Stimulated activated CD8-positive, alpha-beta memory T cell treated with anti-CD3 and anti-CD28 coated beads, Interleukin-7, amount 100 ng/mL, for 48 hours (primary cell): ENCODE measurements around the gene ABI2.
A peak's percentile ranks its signal among the peaks of the same experiment; 100 is the strongest.

ENCODE experiments used
- DNase-seq, 2 donors: peaks; one replicate each; pipeline ENCODE4 v3.0.0-alpha.2; 2020; ENCODE audit warnings: low read depth in 1 of 2; ENCODE audit errors: extremely low read depth in 1 of 2

Gene ABI2

GRCh38 chr2:203471323-203471722 lies 143.1 kb downstream of the ABI2 start:
- DNase-seq: no peak

- no peak for DNase-seq
Measured at GRCh38 chr2:203476881-203477280, 148.7 kb downstream of the ABI2 start.

GRCh38 chr2:203480623-203481022 lies 152.4 kb downstream of the ABI2 start:
- no peak for DNase-seq

- DNase-seq: peak in 1 of 2 donors; percentile 28
Measured at GRCh38 chr2:203484266-203485112, 156.3 kb downstream of the ABI2 start.

GRCh38 chr2:203489531-203489930 lies 161.3 kb downstream of the ABI2 start:
- no peak for DNase-seq

GRCh38 chr2:203490391-203490790 lies 162.2 kb downstream of the ABI2 start:
- no peak for DNase-seq

- DNase-seq: no peak
Measured at GRCh38 chr2:203492965-203493364, 164.8 kb downstream of the ABI2 start.
